Central memory CD4-positive, alpha-beta T cell (primary cell): ENCODE results near the gene FAM236A.
"Not testable (repeated sequence)": the region's sequence is repeated elsewhere in the genome, so short reads cannot be mapped to it uniquely, and the experiment has no call there.

Experiments used
- DNase-seq: peaks from one replicate; pipeline ENCODE4 v3.0.0; 2022
- total RNA-seq, 3 experiments: gene quantifications; one replicate each; lab custom pipeline; 2026; lab: John Stamatoyannopoulos, UW

FAM236A gene
- 0 reads per million in 3 experiments for total RNA-seq

DNA sequence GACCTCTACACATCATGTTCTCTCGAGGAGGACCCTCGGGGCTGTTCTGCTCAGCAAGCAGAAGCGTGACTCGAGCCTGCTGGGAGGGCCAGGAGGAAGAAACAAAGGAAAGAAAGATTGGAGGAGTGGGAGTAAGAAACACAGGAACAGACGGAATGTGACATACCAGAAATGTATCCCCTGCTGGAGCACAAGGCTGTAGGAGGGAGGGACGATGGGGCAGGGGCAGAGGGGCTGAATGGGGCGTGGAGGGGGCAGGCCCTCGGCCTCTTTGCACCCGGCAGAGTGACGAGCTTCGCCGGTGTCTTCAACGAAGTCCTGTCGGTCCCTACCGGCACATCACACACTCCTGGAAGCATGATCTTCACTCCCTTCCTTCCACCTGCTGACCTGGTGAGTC lies at the start of gene FAM236A:
Gene FAM236A, plus strand, starts transcription at position 301 of the 400 bp plus-strand sequence. Its CDS starts 57 bp downstream, at position 358.
- DNase-seq, result not testable (repeated sequence)

GRCh38 chrX:72889740-72890139 lies 48.3 kb upstream of the FAM236A start:
- not testable (repeated sequence) for DNase-seq

DNA sequence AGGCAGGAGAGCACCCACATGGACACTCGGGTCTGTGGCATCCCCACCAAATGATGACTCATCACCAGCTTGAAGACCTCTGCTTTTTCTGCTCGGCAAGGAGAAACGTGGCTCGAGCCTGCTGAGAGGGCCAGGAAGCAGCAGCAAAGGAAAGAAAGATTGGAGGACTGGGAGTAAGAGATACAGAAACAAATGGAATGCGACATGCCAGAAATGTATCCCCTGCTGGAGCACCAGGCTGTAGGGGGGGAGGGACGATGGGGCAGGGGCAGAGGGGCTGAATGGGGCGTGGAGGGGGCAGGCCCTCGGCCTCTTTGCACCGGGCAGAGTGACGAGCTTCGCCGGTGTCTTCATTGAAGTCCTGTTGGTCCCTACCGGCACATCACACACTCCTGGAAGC lies 25.7 kb upstream of the FAM236A start, which contains the start of gene FAM236C:
Gene FAM236C, plus strand, starts transcription at position 301 of the 400 bp plus-strand sequence. CDS start 100 bp downstream, outside the sequence.
- DNase-seq, result not testable (repeated sequence)

DNA sequence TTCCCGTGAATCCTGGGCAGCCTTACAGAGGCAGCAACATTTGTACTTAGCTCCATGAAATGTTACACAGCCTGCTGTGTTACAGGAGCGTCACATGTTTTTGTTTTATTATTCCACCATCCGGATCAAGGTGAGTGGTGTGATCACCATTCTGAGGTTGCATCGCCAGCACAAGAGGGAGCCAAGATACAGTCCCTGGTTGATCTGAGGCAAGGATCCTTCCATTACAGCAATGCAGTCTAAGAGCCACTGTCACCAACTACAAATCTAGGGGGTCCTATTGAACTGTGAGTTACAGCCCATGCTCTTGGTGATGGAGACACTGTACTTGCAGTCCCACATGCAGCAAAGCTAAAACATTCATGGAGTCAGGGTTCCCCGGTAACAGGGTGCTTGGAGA lies 21.9 kb upstream of the FAM236A start:
- not testable (repeated sequence) for DNase-seq

DNA sequence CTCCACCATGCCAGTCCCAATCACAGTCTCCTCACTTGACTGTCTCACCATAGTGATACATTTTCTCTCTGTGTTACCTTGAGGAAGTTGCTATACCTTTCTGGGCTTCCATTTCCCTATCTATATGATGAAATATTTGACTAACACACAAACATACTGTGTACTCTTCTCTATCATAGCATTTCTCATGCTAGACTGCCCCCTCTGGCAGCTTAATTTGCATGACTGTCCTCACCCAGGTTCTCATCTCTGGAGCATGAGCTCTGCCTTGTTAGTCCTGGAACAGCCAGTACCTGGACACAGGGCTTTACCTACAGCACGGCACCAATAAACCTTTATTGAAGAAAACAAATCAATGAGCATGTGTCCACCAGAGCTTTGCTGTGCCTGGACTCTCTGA lies 5.7 kb upstream of the FAM236A start:
- not testable (repeated sequence) for DNase-seq

- DNase-seq, result not testable (repeated sequence)
These were observed 1.6 kb upstream of the FAM236A start for GRCh38 chrX:72936455-72936854.

GRCh38 chrX:72936882-72937455 lies 1.0 kb upstream of the FAM236A start:
- not testable (repeated sequence) for DNase-seq

- not testable (repeated sequence) for DNase-seq
These were observed 4.3 kb downstream of the FAM236A start for GRCh38 chrX:72942272-72942671.

DNA sequence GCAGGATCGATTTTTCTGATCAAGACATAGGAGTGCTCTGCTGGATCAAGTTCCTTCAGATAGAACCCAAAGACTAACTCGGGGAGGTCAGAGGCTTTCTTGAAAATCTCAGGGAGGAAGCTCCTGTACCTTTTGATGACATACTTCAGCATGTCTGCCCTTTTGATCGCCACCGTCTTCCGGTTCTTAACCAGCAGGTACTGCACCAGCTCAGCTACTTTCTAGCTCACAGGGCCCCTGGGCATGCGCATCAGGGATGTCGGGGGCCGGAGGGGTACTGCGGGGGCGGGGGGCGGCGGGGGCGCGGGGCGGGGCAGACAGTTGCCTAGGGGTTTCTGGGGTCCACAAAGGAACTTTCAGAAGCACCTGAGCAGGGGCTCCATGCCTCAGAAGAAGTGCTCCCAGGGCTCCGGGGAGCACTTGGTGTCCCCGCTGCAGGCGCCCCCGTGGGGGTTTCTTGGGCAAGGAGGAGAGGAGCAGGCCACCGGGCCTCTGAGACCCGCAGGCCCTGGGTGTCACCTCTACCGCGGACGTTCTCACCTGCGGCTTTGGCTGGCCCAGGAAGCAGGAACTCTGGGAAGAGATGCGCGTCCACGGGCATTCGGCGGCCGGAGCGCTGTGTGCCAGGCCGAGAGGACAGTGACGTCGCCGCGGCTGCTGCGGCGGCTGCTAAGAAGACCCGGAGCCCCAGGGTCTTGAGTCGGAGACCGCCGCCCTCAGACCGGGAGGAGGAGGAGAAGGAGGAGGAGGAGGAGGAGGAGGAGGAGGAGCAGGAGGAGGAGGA lies 5.2 kb downstream of the FAM236A start:
- DNase-seq, result not testable (repeated sequence)

GRCh38 chrX:72943819-72944169 lies 5.8 kb downstream of the FAM236A start, which contains the start of gene DMRTC1:
TSS of gene DMRTC1 (minus strand) at chrX:72943837. CDS start at chrX:72875694, 68,143 bp downstream.
- not testable (repeated sequence) for DNase-seq

GRCh38 chrX:72959971-72960370 lies 22.0 kb downstream of the FAM236A start:
- DNase-seq, result not testable (repeated sequence)

- DNase-seq, result not testable (repeated sequence)
These were observed 33.9 kb downstream of the FAM236A start for GRCh38 chrX:72971859-72972258.

DNA sequence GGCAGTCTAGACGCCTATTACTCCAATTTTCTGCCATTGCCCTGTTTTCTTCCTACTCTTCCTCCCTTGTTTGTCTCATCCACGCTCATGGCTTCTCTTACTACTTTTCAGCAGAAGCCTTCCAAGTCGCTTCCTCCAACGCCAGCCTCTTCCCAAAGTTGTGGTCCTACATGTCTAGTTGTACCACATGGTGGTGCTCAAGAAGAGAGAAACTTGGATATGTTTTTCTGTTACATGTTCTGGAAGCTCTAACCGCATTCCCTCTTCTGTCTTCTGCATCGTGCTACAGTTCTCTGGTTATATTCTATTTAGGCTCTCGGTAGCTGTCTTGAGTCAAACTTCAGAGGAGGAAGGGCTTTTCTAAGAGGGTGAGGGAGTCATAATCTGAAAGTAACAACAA lies 36.9 kb downstream of the FAM236A start:
- not testable (repeated sequence) for DNase-seq

- DNase-seq, result not testable (repeated sequence)
These were observed 43.0 kb downstream of the FAM236A start for GRCh38 chrX:72980894-72981469.
